ENCODE results near the gene FAXDC2.
"Not testable (repeated sequence)": the region's sequence is repeated elsewhere in the genome, so short reads cannot be mapped to it uniquely, and the experiment has no call there.

FAXDC2 gene

DNA sequence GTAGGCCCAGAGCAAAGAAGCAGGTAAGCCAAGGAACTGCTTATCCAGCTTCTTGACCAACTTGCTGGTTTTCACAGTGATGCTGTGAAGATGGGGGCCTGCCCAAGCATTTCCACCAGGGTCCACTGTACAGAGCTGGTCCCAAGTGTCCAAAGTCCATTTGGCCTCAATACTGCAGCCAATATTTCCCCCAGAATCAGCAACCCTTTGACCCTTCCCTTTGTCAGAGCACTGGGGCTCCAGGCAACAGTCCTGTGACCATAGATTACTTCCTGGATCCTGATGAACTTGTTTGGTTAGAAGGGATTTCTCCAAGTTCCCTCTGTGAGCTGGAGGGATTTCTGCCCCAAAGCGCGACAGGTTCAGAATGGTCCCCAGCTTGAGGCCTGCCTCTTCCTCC is 26.3 kb downstream of the FAXDC2 start:
- H3K4me1 ChIP-seq (ENCODE audit: control insufficient read depth, insufficient read depth, low read length), result peaks cover 3% of the 10 kb centered on the region
- H3K9me3 ChIP-seq (ENCODE audit: control insufficient read depth, low read length), result no peaks in the 10 kb centered on the region
- H3K36me3 ChIP-seq (ENCODE audit: control insufficient read depth, insufficient read depth, low read length, severe bottlenecking), result peaks cover 66% of the 10 kb centered on the region
- H3K9ac ChIP-seq (ENCODE audit: low read length), result no peak overlapping the region
- no peak for DNase-seq (ENCODE audit: low read depth)
- no peak overlapping the region for H3K4me3 ChIP-seq (ENCODE audit: low read length)
- H3K27me3 ChIP-seq (replicated peaks; ENCODE audit: control insufficient read depth, insufficient read depth, low read length), result no peaks in the 10 kb centered on the region

DNA sequence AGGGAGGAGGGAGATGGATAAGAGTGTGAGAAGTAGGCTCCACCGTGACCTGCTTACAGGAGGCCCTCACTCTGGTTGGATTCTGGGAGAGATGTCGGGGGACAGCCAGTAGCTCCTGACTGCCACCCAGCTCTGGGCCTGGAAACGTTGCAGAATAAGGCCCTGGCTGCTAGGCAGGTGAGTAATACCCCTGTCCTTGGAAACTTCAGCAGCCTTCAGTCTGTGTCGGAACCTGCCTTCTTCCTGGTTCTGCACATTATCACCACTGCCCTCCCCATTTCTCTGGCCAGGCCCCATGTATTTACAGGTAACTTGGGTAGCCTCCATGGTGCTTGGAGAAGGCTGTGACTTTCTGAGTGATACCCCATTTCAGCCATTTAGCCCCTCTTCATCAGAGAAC is 26.8 kb downstream of the FAXDC2 start:
- no peaks in the 10 kb centered on the region for H3K9me3 ChIP-seq (ENCODE audit: control insufficient read depth, low read length)
- H3K36me3 ChIP-seq (ENCODE audit: control insufficient read depth, insufficient read depth, low read length, severe bottlenecking), result peaks cover 70% of the 10 kb centered on the region
- H3K9ac ChIP-seq (ENCODE audit: low read length), result no peak overlapping the region
- no peak for DNase-seq (ENCODE audit: low read depth)
- H3K4me1 ChIP-seq (ENCODE audit: control insufficient read depth, insufficient read depth, low read length), result peaks cover 4% of the 10 kb centered on the region
- no peaks in the 10 kb centered on the region for H3K27me3 ChIP-seq (replicated peaks; ENCODE audit: control insufficient read depth, insufficient read depth, low read length)
- H3K4me3 ChIP-seq (ENCODE audit: low read length), result no peak overlapping the region

DNA sequence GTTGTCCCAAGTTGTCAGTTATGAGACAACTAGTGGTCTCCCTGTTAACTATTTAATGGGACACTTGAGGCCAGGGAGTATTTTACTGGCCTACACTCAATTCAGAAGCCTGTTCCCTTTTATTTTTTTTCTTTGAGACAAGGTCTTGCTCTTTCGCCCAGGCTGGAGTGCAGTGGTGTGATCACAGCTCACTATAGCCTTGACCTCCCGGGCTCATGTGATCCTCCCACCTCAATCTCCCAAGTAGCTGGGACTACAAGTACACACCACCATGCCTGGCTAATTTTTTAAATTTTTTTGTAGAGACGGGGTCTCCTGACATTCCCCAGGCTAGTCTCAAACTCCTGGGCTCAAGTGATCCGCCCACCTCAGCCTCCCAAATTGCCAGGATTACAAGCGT is 27.5 kb downstream of the FAXDC2 start:
- not testable (repeated sequence) for DNase-seq (ENCODE audit: low read depth); H3K9ac ChIP-seq (ENCODE audit: low read length); H3K4me3 ChIP-seq (ENCODE audit: low read length); H3K27me3 ChIP-seq (replicated peaks; ENCODE audit: control insufficient read depth, insufficient read depth, low read length); H3K9me3 ChIP-seq (ENCODE audit: control insufficient read depth, low read length); H3K4me1 ChIP-seq (ENCODE audit: control insufficient read depth, insufficient read depth, low read length)
- peaks cover 72% of the 10 kb centered on the region for H3K36me3 ChIP-seq (ENCODE audit: control insufficient read depth, insufficient read depth, low read length, severe bottlenecking)

DNA sequence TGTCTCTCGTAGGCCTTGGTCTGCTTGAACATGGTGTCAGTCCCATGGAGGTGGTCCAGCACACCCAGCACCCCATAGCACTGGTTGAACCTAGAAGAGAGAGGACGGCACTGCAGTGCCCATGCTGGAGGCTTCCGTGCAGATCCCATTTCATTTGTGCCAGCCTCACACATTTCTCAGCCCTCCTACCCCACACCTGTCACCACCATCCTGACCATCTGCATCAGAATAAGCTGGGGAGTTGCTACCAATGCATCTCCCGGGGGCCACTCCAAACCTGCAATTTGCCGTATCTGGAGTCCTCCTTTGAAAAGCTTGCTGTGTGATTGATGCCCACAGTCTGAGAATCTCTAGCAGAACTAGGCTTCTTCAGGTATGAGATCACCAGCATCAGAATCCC is 30.0 kb downstream of the FAXDC2 start:
- H3K9me3 ChIP-seq (ENCODE audit: control insufficient read depth, low read length), result no peaks in the 10 kb centered on the region
- H3K4me1 ChIP-seq (ENCODE audit: control insufficient read depth, insufficient read depth, low read length), result peaks cover 4% of the 10 kb centered on the region
- peaks cover 93% of the 10 kb centered on the region for H3K36me3 ChIP-seq (ENCODE audit: control insufficient read depth, insufficient read depth, low read length, severe bottlenecking)
- no peaks in the 10 kb centered on the region for H3K27me3 ChIP-seq (replicated peaks; ENCODE audit: control insufficient read depth, insufficient read depth, low read length)
- no peak overlapping the region for H3K9ac ChIP-seq (ENCODE audit: low read length)
- no peak overlapping the region for H3K4me3 ChIP-seq (ENCODE audit: low read length)
- no peak for DNase-seq (ENCODE audit: low read depth)

DNA sequence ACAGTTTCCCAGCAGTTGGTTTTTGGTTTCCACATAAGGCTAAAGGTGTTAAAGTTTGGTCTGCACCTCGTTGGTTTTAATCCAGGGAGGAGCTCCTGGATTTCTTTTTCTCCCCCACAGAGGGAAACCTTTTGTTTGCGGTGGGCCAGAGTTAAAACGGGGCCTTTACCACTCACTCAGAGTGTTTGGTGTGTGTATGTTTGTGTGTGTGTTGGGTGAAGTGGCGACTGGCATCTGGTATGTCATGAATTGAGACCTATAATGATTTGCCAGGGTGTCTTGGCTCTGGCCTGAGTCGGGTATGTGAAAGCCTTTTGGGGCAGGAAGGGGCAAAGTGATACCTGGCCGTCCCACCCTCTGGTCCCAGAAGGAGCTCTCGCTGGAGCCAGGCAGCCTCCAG is 30.9 kb downstream of the FAXDC2 start:
- Histone ChIP-seq H3K36me3 (ENCODE audit: control insufficient read depth, insufficient read depth, low read length, severe bottlenecking) (peaks cover 98% of the 10 kb centered on the region), H3K27me3 (replicated peaks; ENCODE audit: control insufficient read depth, insufficient read depth, low read length) (no peaks in the 10 kb centered on the region), H3K9ac (ENCODE audit: low read length) (no peak overlapping the region), H3K4me1 (ENCODE audit: control insufficient read depth, insufficient read depth, low read length) (peaks cover 4% of the 10 kb centered on the region), H3K4me3 (ENCODE audit: low read length) (no peak overlapping the region), H3K9me3 (ENCODE audit: control insufficient read depth, low read length) (no peaks in the 10 kb centered on the region)
- DNase-seq (ENCODE audit: low read depth), result no peak

DNA sequence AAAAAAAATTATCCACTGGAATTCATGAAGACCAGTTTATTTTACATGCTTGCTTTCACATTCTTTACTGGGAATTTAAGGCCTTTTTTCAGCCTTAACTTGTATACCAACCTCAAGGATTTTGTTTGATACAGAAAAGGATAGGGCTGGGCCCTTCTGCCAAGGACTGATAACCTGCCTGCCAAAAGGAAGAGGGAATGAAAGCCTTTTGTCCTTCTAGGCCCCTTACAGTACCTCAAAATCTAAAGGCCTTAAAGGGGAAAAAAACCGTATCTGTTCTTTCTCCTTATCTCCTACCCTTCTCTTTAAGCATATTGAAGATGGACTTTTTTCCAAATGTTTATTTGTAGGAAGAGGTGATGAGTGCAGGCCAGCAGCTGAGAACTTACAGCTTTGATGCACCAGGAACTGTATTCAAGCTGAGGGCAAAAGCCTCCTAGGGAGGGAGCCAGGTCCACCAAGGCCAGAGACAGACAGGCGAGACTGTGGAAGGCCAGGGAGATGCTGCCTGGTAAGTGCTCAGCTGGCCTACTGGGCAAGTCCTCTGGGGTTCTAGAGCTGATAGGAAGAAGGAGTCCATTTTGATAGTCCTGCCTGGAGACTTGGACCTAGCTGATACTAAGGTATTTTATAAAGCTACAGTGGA is 31.8 kb downstream of the FAXDC2 start:
- peaks cover 97% of the 10 kb centered on the region for H3K36me3 ChIP-seq (ENCODE audit: control insufficient read depth, insufficient read depth, low read length, severe bottlenecking)
- no peak for DNase-seq (ENCODE audit: low read depth)
- H3K4me1 ChIP-seq (ENCODE audit: control insufficient read depth, insufficient read depth, low read length), result peaks cover 4% of the 10 kb centered on the region

DNA sequence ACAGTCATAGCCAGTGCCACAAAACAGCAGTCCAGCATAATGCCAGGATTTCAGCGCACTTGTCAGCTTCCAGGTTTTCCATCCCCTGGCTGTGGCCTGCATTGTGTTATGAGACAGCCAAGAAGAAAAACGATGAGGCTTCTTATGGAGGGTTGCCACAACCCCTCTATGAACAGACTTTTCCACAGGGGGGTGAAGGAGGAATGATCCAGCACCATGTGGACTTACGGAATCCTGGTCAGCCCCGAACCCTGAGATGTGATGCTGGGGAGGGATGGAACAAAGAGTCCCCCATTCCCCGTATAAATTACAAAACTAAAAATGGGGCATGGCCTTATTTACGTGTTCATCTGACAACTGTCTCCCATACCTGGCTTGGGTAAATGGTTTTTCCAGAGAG is 32.6 kb downstream of the FAXDC2 start:
- no peaks in the 10 kb centered on the region for H3K9me3 ChIP-seq (ENCODE audit: control insufficient read depth, low read length)
- peaks cover 4% of the 10 kb centered on the region for H3K4me1 ChIP-seq (ENCODE audit: control insufficient read depth, insufficient read depth, low read length)
- DNase-seq (ENCODE audit: low read depth), result no peak
- peaks cover 98% of the 10 kb centered on the region for H3K36me3 ChIP-seq (ENCODE audit: control insufficient read depth, insufficient read depth, low read length, severe bottlenecking)
- no peaks in the 10 kb centered on the region for H3K27me3 ChIP-seq (replicated peaks; ENCODE audit: control insufficient read depth, insufficient read depth, low read length)
- H3K9ac ChIP-seq (ENCODE audit: low read length), result peak overlapping the region; percentile 20
- no peak overlapping the region for H3K4me3 ChIP-seq (ENCODE audit: low read length)

More for the DNA sequence above, 31.8 kb downstream of the FAXDC2 start:
- Histone ChIP-seq H3K27me3 (replicated peaks; ENCODE audit: control insufficient read depth, insufficient read depth, low read length) (no peaks in the 10 kb centered on the region), H3K9me3 (ENCODE audit: control insufficient read depth, low read length) (no peaks in the 10 kb centered on the region), H3K4me3 (ENCODE audit: low read length) (no peak overlapping the region), H3K9ac (ENCODE audit: low read length) (peak overlapping the region; percentile 1)

DNA sequence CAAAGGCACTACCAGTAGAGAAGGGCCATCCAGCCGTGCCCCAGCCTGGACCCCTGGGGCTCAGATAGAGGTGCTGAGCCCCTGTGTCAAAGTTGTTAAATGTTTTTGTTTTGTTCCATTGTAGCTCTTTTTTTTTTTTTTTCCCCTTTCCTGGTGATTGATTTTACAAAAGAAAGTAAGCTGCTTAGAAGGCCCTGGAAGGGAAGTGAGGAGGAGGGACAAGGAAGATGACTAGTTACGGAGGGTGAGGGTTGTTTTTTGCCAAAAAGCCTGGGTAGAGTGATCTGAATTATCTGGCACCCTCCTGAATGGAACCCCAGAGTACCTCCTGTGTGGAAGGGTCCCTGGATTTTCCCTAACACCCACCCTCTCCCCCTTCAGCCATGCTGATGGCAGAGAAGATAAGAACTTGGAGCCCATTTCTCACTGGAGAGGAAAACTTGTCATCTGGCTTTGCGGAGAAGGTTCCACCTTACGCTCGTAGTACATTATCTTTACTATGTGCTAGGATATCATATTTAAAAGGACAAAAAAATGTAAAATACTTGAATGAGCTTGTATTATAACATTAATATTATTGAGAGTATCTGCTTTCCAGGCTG is 33.4 kb downstream of the FAXDC2 start:
- Histone ChIP-seq H3K9ac (ENCODE audit: low read length) (no peak overlapping the region), H3K36me3 (ENCODE audit: control insufficient read depth, insufficient read depth, low read length, severe bottlenecking) (peaks cover 92% of the 10 kb centered on the region), H3K4me3 (ENCODE audit: low read length) (no peak overlapping the region), H3K27me3 (replicated peaks; ENCODE audit: control insufficient read depth, insufficient read depth, low read length) (no peaks in the 10 kb centered on the region), H3K4me1 (ENCODE audit: control insufficient read depth, insufficient read depth, low read length) (peaks cover 4% of the 10 kb centered on the region), H3K9me3 (ENCODE audit: control insufficient read depth, low read length) (no peaks in the 10 kb centered on the region)
- no peak for DNase-seq (ENCODE audit: low read depth)

DNA sequence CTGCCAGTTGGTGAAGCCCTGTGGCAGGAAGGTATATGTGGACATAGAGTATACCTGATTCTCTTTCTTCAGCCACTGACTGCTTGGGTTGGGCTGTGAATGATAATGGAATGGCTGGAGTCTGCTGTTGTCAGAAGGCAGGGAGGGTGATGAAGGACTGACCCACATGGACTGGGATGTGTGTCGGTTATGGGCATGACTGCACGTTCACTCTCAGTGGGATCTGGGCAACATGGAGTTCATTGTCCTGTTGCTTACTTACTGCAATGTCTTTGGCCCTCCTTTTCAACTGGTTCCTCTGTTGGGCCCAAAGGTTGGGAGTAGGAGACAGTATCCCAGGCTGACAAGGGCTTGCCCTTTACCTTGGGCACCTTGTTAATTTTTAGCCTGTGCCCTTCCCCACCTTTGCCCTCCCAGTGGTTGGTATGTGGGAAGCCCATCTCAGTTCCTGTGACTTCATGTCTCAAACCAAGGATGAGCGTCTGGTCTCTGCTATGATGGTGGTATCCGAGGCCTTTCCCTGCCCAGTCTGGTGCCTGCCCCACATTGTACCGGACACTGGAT is 34.6 kb downstream of the FAXDC2 start:
- Histone ChIP-seq H3K4me3 (ENCODE audit: low read length) (no peak overlapping the region), H3K4me1 (ENCODE audit: control insufficient read depth, insufficient read depth, low read length) (peaks cover 16% of the 10 kb centered on the region), H3K27me3 (replicated peaks; ENCODE audit: control insufficient read depth, insufficient read depth, low read length) (no peaks in the 10 kb centered on the region), H3K36me3 (ENCODE audit: control insufficient read depth, insufficient read depth, low read length, severe bottlenecking) (peaks cover 92% of the 10 kb centered on the region), H3K9me3 (ENCODE audit: control insufficient read depth, low read length) (no peaks in the 10 kb centered on the region), H3K9ac (ENCODE audit: low read length) (no peak overlapping the region)
- DNase-seq (ENCODE audit: low read depth), result no peak

DNA sequence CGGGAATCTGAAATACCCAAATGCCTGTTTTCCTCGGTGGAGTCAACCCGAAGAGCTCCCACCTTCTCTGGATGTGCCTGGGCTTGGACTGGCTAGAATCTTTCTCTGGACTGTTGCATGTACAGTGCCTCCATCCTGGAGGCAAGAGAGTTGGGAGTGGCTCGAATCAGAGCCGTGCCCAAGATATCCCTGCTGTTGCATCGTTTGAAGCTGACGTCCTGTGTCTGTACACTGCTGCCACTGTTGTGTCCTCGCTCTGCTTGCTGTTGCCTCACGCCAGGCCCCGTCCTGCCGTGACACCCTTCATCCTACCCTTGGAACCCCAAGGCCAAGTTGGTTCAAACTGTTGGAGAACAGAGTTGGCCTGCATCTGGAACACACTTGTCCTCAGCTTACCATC is 35.4 kb downstream of the FAXDC2 start:
- peaks cover 89% of the 10 kb centered on the region for H3K36me3 ChIP-seq (ENCODE audit: control insufficient read depth, insufficient read depth, low read length, severe bottlenecking)
- no peak overlapping the region for H3K9ac ChIP-seq (ENCODE audit: low read length)
- no peaks in the 10 kb centered on the region for H3K27me3 ChIP-seq (replicated peaks; ENCODE audit: control insufficient read depth, insufficient read depth, low read length)
- peaks cover 20% of the 10 kb centered on the region for H3K4me1 ChIP-seq (ENCODE audit: control insufficient read depth, insufficient read depth, low read length)
- no peak for DNase-seq (ENCODE audit: low read depth)
- no peak overlapping the region for H3K4me3 ChIP-seq (ENCODE audit: low read length)
- no peaks in the 10 kb centered on the region for H3K9me3 ChIP-seq (ENCODE audit: control insufficient read depth, low read length)

DNA sequence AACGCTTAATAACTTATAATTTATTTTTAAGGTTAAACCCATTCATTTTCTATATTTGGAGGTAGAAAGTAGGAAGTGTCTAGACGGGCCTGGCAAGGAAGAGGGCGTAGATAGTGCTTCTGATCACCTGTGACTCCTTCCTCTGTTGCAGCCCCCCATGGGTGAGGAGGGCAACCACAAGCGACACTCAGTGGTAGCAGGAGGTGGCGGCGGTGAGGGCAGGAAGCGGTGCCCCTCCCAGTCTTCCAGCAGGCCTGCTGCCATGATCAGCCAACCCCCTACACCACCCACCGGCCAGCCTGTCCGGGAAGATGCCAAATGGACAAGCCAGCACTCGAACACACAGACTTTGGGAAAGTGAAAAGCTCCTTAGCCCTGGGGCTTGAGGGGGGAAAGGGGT is 36.7 kb downstream of the FAXDC2 start:
- Histone ChIP-seq H3K9ac (ENCODE audit: low read length) (no peak overlapping the region), H3K27me3 (replicated peaks; ENCODE audit: control insufficient read depth, insufficient read depth, low read length) (no peaks in the 10 kb centered on the region), H3K9me3 (ENCODE audit: control insufficient read depth, low read length) (no peaks in the 10 kb centered on the region), H3K4me1 (ENCODE audit: control insufficient read depth, insufficient read depth, low read length) (peaks cover 16% of the 10 kb centered on the region), H3K4me3 (ENCODE audit: low read length) (no peak overlapping the region), H3K36me3 (ENCODE audit: control insufficient read depth, insufficient read depth, low read length, severe bottlenecking) (peaks cover 87% of the 10 kb centered on the region)
- no peak for DNase-seq (ENCODE audit: low read depth)

Measured in adipocyte (in vitro differentiated cells).